ENCODE measurements around the gene TNFRSF21. TPM values are rescaled to one million over a fixed set of nuclear protein-coding genes. Genes with fewer than 3 reads are reported as not detected.

TNFRSF21 gene
- polyA plus RNA-seq, 1 donor (not counting 4 experiments of a cell fraction or from before 2014, with no cell fraction given), result 50.2 TPM

DNA sequence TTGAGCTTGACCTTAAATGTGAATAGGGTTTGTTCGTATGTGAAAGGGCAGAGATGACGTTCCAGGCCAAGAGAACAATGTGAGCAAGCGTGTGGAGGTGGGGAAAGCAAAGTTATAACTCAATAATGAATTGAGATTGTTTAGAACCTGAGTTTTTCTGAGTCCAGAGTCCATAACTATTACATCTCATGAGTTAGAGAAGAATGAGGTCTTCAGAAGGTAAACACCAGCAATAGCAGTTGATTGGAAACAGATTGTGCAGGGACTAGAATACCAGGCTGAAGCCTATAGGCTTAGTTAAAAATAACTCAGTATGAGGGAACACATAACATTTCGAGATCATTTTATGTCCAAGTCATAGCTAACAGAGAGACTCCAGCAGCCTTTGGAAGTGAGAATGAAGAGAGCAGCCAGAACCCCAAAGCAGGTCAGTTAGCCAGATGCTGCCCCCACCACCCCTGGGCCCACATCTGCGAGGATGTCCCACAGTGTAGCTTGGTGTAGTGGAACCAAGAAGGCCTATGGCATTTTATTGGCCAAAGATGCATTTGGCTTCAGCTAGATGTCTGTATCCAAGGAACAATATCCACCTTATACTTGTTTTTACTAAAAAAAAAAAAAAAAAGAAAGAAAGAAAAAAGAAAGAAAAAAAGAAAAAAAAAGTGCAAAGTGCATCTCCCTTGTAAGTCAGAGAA lies 121.7 kb downstream of the TNFRSF21 start:
- H3K9ac ChIP-seq (ENCODE audit: control insufficient read depth, extremely low read depth, insufficient read depth, low read length), result peak overlapping the region; percentile 54
- H3K27me3 ChIP-seq (ENCODE audit: control insufficient read depth, extremely low read depth, insufficient read depth, low read length), result no peaks in the 10 kb centered on the region
- H3K4me2 ChIP-seq (ENCODE audit: control insufficient read depth, extremely low read depth, insufficient read depth, low read depth, low read length), result peak overlapping the region; percentile 45

GRCh38 chr6:47187113-47187512 lies 122.6 kb downstream of the TNFRSF21 start:
- no peak overlapping the region for H3K9ac ChIP-seq (ENCODE audit: control insufficient read depth, extremely low read depth, insufficient read depth, low read length)
- dilution Hi-C loops (cut with MboI; ENCODE audit: extremely low pct_ligation_motif_present, low sequenced_read_pairs), result no loop called here
- no peak for DNase-seq (ENCODE audit: low read depth, low spot score)

More for the DNA sequence above, 121.7 kb downstream of the TNFRSF21 start:
- TF ChIP-seq CTCF (optimal IDR thresholded peaks at IDR 0.05 in 1 of 3, IDR thresholded peaks at IDR 0.05 in 1 of 3, conservative IDR thresholded peaks at IDR 0.05 in 1 of 3; ENCODE audit: extremely low read depth in 1 of 3, insufficient read depth in 2 of 3, low read length in 3 of 3), result no peak
- TF ChIP-seq EZH2 (IDR thresholded peaks at IDR 0.05; ENCODE audit: low read length), result no peak
- H3K9me3 ChIP-seq (ENCODE audit: control insufficient read depth, low read depth, low read length), result no peaks in the 10 kb centered on the region
- dilution Hi-C loops (cut with MboI; ENCODE audit: extremely low pct_ligation_motif_present, low sequenced_read_pairs), result no loop called here
- peaks cover 25% of the 10 kb centered on the region for H3K4me1 ChIP-seq (ENCODE audit: control insufficient read depth, extremely low read depth, insufficient read depth, low read length)
- peak overlapping the region; percentile 50 for H2AFZ ChIP-seq (ENCODE audit: control insufficient read depth, low read length)
- peak; percentile 92 for FAIRE-seq
- H3K36me3 ChIP-seq (ENCODE audit: control insufficient read depth in 2 of 2, extremely low read depth in 1 of 2, insufficient read depth in 2 of 2, low read length in 2 of 2), result no peaks in the 10 kb centered on the region
- no peak overlapping the region for H3K4me3 ChIP-seq (ENCODE audit: control insufficient read depth in 2 of 3, extremely low read depth in 1 of 3, insufficient read depth in 2 of 3, low read depth in 1 of 3, low read length in 3 of 3)
- H3K27ac ChIP-seq (ENCODE audit: control insufficient read depth, insufficient read depth, low read length), result peak overlapping the region; percentile 84
- no peak for DNase-seq (ENCODE audit: low read depth, low spot score)
- H4K20me1 ChIP-seq (ENCODE audit: control insufficient read depth, extremely low read depth, insufficient read depth, low read length), result no peaks in the 10 kb centered on the region
- no peaks in the 10 kb centered on the region for H3K79me2 ChIP-seq (ENCODE audit: control insufficient read depth, insufficient read depth, low read length)
- H3K9me1 ChIP-seq (ENCODE audit: control insufficient read depth, extremely low read depth, insufficient read depth, low read length), result no peaks in the 10 kb centered on the region

More at GRCh38 chr6:47187113-47187512, 122.6 kb downstream of the TNFRSF21 start:
- no peaks in the 10 kb centered on the region for H3K9me1 ChIP-seq (ENCODE audit: control insufficient read depth, extremely low read depth, insufficient read depth, low read length)
- H3K4me1 ChIP-seq (ENCODE audit: control insufficient read depth, extremely low read depth, insufficient read depth, low read length), result peaks cover 25% of the 10 kb centered on the region
- no peaks in the 10 kb centered on the region for H4K20me1 ChIP-seq (ENCODE audit: control insufficient read depth, extremely low read depth, insufficient read depth, low read length)
- H3K36me3 ChIP-seq (ENCODE audit: control insufficient read depth in 2 of 2, extremely low read depth in 1 of 2, insufficient read depth in 2 of 2, low read length in 2 of 2), result no peaks in the 10 kb centered on the region
- peak overlapping the region; percentile 84 for H3K27ac ChIP-seq (ENCODE audit: control insufficient read depth, insufficient read depth, low read length)
- TF ChIP-seq CTCF (optimal IDR thresholded peaks at IDR 0.05 in 1 of 3, IDR thresholded peaks at IDR 0.05 in 1 of 3, conservative IDR thresholded peaks at IDR 0.05 in 1 of 3; ENCODE audit: extremely low read depth in 1 of 3, insufficient read depth in 2 of 3, low read length in 3 of 3), result no peak
- TF ChIP-seq EZH2 (IDR thresholded peaks at IDR 0.05; ENCODE audit: low read length), result no peak
- no peaks in the 10 kb centered on the region for H3K79me2 ChIP-seq (ENCODE audit: control insufficient read depth, insufficient read depth, low read length)
- FAIRE-seq, result no peak
- no peaks in the 10 kb centered on the region for H3K9me3 ChIP-seq (ENCODE audit: control insufficient read depth, low read depth, low read length)
- H3K27me3 ChIP-seq (ENCODE audit: control insufficient read depth, extremely low read depth, insufficient read depth, low read length), result no peaks in the 10 kb centered on the region
- no peak overlapping the region for H3K4me3 ChIP-seq (ENCODE audit: control insufficient read depth in 2 of 3, extremely low read depth in 1 of 3, insufficient read depth in 2 of 3, low read depth in 1 of 3, low read length in 3 of 3)
- H3K4me2 ChIP-seq (ENCODE audit: control insufficient read depth, extremely low read depth, insufficient read depth, low read depth, low read length), result no peak overlapping the region
- H2AFZ ChIP-seq (ENCODE audit: control insufficient read depth, low read length), result no peak overlapping the region
